GM12878 (cell line): ENCODE data around the gene STAG1. TPM values are rescaled to one million over a fixed set of nuclear protein-coding genes. Genes with fewer than 3 reads are reported as not detected.

Source experiments
- ATF7 ChIP-seq: fragments of 450-650 bp; IDR thresholded peaks from 2 replicates; pipeline ENCODE4 v1.6.1; 2016; ENCODE audit warnings: low read depth, mild to moderate bottlenecking
- CTCF ChIP-seq, 3 experiments: IDR thresholded peaks in 2 of 3; conservative IDR thresholded peaks in 1 of 3; 2 replicates each; pipeline ENCODE4 v1.5.1; 2011; ENCODE audit warnings: low read depth in 3 of 3, low read length in 3 of 3, mild to moderate bottlenecking in 3 of 3, control low read depth in 2 of 3, moderate library complexity in 2 of 3, inconsistent platforms in 1 of 3, mixed read lengths in 1 of 3; ENCODE audit not compliant: control insufficient read depth in 2 of 3, insufficient read depth in 1 of 3; ENCODE audit errors: extremely low read depth in 1 of 3
- SKIL ChIP-seq: fragments of 450-650 bp; IDR thresholded peaks from 2 replicates; pipeline ENCODE4 v1.6.1; 2017; ENCODE audit warnings: mild to moderate bottlenecking, low read depth, inconsistent platforms; ENCODE audit not compliant: poor library complexity, severe bottlenecking
- ZBTB4 ChIP-seq: fragments of 450-650 bp; formaldehyde crosslinking; IDR thresholded peaks from 2 replicates; pipeline ENCODE4 v1.4.0; 2022; ENCODE audit warnings: mild to moderate bottlenecking, moderate library complexity
- ZNF592 ChIP-seq: fragments of 450-650 bp; IDR thresholded peaks from 2 replicates; pipeline ENCODE4 v1.6.1; 2017; ENCODE audit warnings: mild to moderate bottlenecking, moderate library complexity
- polyA plus RNA-seq, 11 experiments: library from polyadenylated mRNA; depleted of rRNA in 4 of 11; unstranded in 6 of 11; stranded (reverse) in 5 of 11; fragments of >200 nt; fragmentation: Nextera tagmentation in 4 of 11; fragmentation: Illumina TruSeq in 1 of 11; extraction: Ambion mirVana in 4 of 11; extraction: Trizol in 1 of 11; gene quantifications; 1 replicate in 1 of 11; 2 replicates in 10 of 11; pipeline versions ENCODE4 v1.2.1 to v1.2.3, GENCODE V29; 2011 to 2016; ENCODE audit warnings: inconsistent platforms in 2 of 11, missing spikeins in 2 of 11, low read depth in 1 of 11
- total RNA-seq, 4 experiments: library from RNA; depleted of rRNA in 3 of 4; stranded (reverse); fragments of >200 nt in 3 of 4; fragmentation: Illumina TruSeq in 1 of 4; extraction: Trizol in 1 of 4; gene quantifications; 2 replicates each; pipeline versions ENCODE4 v1.2.1 to v1.2.3, GENCODE V29; 2013 to 2021

The STAG1 gene
- total and polyA plus RNA-seq, 10 of the 15 experiments (the other 5 are each of a cell fraction or from before 2014, with no cell fraction given): 4.4 to 30.1 (median 20.2) TPM

- no peak for TF ChIP-seq ZBTB4 (CRISPR knock-in tag)
- no peak for TF ChIP-seq ATF7
- TF ChIP-seq SKIL: no peak
- no peak for TF ChIP-seq ZNF592
- TF ChIP-seq CTCF (IDR thresholded peaks at IDR 0.05 in 2 of 3, conservative IDR thresholded peaks at IDR 0.05 in 1 of 3; ENCODE audit: control insufficient read depth in 2 of 3, extremely low read depth in 1 of 3, insufficient read depth in 1 of 3, low read depth in 3 of 3, low read length in 3 of 3): no peak
Measured at GRCh38 chr3:136631424-136631823, 120.8 kb downstream of the STAG1 start (continued).
